Measurements from ENCODE around the gene HS2ST1.
A peak's percentile ranks its signal among the peaks of the same experiment; 100 is the strongest.
"Not testable (repeated sequence)": the region's sequence is repeated elsewhere in the genome, so short reads cannot be mapped to it uniquely, and the experiment has no call there.

HS2ST1 gene

DNA sequence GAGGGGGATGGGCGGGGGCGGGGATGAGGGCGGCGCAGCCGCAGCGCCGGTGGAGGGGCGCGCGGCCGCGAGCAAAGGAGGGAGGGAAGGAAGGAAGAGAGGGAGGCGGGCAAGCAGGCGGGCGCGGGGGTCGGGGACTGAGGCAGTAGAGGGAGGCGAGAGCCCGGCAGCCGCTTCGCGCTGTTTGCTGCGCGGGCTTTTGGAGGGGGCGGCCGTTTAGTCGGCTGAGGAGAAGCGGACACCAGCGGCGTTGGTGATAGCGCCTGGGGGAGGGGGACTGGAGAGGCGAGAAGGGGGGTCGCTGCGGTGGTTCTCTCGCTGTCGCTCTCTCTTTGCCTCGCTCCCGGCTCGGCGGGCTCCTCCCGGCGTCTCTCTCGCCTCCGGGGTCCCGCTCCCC, at the start of gene HS2ST1:
TSS of gene HS2ST1 (plus strand) at position 35 of the 397 bp plus-strand sequence.
- peak; percentile 20 for DNase-seq (ENCODE audit: low read depth)

DNA sequence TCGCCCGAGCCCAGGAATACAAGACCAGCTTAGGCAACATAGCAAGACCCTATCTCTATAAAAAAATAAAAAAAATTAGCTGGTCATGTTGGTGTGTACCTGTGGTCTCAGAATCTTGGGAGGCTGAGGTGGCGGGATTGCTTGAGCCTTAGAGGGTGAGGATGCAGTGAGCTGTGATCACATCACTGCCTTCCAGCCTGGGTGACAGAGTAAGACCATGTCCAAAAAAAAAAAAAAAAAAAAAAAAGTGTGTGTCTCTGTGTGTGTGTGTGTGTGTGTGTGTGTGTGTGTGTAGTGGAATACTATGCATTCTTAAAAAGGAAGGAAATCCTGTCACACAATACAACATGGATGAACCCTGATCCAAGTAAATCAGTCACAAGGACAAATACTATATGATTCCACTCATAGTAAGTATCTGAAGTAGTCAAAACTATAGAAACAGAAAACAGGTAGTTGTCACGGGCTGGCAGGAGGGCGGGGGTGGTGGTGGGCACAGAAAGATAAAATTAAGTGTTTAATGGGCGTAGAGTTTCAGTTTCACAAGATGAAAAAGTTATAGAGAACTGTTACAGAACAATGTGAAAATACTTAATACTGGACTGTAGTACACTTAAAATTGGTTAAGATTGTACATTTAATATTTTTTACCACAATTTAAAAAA, 48.3 kb upstream of the HS2ST1 start:
- no peak for DNase-seq (ENCODE audit: low read depth)

DNA sequence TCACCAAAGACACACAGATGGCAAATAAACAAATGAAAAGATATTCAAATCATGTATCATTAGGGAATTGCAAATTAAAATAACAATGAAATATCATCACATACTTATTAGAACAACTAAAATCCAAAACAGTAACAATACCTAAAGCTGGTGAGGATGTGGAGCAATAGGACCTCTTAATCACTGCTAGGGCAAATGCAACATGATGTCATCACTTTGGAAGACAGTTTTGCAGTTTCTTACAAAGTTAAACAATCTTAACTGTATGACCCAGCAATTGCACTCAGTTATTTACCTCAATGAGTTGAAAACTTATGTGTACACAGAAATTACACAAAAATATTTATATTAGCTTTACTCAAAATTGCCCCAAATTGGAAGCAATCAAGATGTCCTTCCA, 47.8 kb upstream of the HS2ST1 start:
- DNase-seq (ENCODE audit: low read depth), result no peak

DNA sequence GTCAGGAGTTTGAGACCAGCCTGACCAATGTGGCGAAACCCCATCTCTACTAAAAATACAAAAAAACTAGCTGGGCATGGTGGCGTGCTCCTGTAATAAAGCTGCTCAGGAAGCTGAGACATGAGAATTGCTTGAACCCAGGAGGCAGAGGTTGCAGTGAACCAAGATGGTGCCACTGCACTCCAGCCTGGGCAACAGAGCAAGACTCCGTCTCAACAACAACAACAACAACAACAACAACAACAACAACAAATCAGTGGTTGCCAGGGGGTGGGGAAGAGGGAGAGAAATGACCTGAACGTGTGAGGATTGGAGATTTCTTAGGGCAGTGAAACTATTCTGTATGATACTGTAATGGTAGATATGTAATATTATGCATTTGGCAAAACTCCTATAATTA, 47.2 kb upstream of the HS2ST1 start:
- not testable (repeated sequence) for DNase-seq (ENCODE audit: low read depth)

DNA sequence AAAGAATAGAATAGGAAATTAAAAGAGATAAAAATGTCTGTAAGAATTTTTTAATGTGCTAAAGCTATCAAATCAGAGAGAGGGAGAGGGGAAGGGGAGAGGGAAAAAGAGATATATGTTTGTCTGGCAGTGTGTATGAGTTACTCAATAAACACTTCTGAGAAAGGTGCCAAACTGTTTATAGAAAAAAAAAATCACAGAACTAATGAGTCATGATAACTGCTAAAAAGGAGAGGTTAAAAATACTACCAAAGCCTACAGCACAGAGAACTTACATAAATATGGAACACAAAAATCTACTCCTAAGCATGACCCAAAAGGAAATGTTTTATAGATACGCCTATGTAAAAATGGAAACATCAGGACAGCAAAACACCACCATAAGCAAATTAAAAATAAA, 46.0 kb upstream of the HS2ST1 start:
- no peak for DNase-seq (ENCODE audit: low read depth)

DNA sequence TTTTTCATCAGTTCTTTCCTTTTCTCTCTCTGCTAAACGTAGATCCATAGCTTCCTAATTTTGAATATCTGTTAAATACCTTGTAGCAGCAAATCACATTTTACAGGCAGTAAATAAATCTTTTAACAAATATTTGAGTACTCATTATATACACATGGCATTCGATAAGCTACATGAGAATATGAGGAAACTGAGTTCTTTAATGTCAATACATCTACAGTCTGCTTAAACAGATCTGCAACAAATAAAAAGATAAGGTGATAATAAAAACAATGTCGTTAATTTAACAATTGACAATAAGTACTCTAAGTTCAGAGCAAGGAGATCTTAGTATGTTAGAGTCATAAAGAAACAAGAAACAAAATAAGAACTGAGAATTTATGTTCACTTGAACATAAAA, 43.4 kb upstream of the HS2ST1 start:
- no peak for DNase-seq (ENCODE audit: low read depth)

DNA sequence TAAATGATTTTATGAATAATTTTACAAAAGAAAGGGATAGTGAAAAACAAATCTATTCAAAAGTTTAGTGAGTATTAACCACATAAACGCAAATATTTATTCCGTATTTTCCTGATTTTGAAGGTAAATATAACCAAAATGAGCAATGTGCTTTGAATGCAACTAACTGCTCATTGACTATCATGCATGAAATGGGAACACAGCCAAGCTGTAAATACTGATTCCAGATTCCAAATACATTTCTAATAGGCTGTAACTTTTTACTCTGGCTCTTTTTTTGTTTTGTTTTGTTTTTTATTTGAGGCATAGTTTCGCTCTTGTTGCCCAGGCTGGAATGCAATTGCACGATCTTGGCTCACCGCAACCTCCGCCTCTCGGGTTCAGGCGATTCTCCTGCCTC, 42.3 kb upstream of the HS2ST1 start:
- DNase-seq (ENCODE audit: low read depth), result no peak

DNA sequence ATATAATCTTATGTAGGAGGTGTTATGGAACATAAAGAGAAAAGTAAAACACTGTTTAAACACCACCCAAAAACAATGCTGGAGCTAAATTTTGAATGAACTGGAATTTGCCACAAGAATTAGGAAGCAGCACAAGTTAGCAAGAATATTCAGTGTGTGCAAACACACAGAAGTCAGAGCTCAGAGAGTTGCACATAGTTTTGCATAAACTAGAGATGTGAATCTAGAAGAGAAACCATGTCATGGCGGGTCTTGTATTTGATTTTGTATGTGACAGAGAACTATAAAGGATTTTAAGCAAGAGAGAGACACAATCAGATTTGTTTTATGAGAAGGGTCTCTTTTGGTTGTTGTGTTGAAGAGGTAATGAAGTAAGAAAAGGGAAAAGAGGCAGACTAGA, 38.7 kb upstream of the HS2ST1 start:
- DNase-seq (ENCODE audit: low read depth), result no peak

DNA sequence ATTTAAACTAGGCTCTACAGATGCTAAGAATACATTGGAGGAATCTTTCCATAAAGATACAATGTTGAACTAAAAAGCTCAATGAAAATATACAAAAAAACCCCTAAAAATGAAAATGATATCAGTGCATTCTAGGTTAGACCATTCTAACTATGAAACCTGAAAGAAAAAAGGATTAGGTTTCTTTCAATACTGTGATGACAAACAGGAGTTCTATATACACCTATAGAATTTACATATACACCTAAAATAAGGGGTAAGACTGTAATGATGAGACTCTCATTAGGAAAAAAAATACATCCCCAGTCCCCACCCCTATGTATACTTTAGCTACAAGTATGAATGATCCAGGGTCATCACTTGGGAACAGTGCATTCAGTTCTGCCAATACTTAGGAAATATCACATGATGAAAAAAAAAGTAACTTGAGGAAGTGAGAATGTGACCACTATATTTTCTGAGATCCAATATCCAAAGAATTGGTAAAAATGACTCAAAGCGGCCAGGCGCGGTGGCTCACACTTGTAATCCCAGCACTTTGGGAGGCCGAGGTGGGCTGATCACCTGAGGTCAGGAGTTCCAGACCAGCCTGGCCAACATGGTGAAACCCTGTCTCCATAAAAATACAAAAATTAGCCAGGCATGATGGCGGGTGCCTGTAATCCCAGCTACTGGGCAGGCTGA, 26.8 kb upstream of the HS2ST1 start:
- DNase-seq (ENCODE audit: low read depth), result no peak

DNA sequence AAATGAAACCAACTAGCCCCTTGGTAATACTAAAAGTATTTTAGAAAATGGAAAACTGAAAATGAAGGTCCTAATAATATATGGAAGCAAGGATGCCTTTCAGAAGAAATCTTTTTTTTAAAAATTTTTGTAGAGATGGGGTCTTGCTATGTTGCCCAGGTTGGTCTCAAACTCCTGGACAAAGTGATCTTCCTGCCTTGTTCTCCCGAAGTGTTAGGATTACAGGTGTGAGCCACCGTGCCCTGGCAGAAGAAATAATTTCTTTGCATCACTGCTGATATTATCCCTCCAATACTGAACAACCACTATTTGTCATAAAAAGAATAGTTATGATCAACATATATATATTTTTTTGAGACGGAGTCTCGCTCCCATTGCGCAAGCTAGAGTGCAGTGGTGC, 26.1 kb upstream of the HS2ST1 start:
- no peak for DNase-seq (ENCODE audit: low read depth)

DNA sequence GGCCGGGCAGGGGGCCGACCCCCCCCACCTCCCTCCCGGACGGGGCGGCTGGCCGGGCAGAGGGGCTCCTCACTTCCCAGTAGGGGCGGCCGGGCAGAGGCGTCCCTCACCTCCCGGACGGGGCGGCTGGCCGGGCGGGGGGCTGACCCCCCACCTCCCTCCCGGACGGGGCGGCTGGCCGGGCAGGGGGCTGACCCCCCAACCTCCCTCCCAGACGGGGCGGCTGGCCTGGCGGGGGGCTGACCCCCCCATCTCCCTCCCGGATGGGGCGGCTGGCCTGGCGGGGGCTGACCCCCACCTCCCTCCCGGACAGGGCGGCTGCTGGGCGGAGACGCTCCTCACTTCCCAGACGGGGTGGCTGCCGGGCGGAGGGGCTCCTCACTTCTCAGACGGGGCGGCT, 15.0 kb upstream of the HS2ST1 start:
- DNase-seq (ENCODE audit: low read depth), result not testable (repeated sequence)

DNA sequence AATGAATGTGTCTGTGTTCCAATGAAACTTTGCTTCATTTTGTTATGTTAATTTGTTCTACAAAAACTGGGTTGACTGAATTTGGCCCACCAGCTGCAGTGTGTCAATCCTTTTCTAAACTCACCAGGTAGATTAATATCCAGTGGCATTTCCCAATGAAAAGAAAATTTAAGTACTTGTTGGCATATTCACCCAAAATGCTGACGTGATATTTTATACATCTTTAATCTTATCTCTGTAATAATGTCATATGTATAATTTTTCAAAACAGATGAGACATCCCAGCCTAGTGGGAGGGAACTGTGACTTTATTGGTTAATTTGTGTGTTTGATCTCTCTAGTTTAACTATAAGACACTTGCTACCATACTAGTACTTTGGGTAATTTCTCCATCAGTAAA, 8.6 kb upstream of the HS2ST1 start:
- no peak for DNase-seq (ENCODE audit: low read depth)

DNA sequence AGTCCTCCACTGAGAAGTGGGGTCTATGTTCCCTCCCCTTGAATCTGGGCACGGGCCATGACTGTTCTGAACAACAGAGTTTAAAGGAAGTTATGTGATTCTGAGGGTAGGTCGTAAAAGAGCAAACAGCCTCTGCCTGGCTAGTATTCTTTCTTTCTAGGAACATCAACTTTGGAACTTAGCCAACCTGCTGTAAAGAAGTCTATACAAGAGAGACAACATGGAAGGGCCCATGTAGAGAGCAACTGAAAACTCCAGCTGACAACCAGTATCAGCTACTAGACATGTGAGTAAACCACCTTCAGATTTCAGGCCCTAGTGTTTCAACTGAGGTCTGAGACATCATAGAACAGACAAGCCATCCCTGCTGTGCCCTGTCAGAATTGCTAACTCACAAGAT, 8.0 kb upstream of the HS2ST1 start:
- no peak for DNase-seq (ENCODE audit: low read depth)

DNA sequence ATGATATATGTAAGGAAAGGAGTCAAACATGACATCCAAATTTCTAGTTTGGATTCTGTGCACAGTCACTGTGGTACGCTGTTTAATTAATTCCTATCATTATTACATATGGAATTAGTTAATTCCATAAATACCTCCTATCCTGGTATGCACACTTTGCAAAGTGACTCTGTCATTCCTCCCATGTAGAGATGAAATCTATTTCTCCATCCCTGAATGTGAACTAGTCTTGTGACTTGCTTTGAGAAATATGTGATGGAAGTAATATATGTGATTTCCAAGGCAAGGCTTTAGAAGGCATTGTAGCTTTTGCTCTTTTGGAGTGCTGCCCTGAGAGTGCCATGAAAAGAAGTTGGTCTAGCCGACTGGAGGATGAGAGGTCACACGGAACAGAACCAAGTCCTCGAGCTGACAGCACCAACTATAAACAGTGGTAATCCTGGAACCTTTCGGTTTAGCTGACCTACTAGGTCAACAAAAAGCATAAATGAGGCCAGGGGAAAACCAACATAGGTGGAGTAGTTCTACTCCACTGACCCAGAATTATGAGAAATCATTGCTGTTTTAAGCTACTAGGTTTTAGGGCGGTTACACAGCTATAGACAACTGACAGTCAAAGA, 2.0 kb upstream of the HS2ST1 start:
- DNase-seq (ENCODE audit: low read depth), result no peak

DNA sequence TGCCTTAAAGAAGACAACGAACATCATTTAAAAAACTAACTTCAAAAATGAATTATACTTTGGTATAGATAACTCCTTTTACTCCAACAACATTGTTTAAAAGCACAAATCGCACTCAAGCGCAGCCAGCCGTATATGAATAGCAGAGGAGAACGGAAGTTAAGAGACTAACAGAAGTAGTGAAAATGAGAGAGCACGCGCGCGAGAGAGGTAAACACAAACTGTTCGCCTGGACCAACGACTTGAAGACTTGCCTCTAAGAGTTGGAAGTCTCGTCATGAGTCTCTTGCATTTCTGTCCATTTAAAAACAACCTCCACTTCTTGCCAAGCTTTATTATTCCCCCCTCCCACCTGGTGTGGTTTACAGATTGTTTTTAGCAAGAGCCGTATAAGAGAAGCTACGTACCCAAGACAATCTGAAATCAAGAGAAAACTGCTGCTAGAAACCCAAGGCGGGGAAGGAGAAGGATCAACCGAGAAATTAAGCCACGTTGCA, 988 bp upstream of the HS2ST1 start:
- DNase-seq (ENCODE audit: low read depth), result peak; percentile 12

DNA sequence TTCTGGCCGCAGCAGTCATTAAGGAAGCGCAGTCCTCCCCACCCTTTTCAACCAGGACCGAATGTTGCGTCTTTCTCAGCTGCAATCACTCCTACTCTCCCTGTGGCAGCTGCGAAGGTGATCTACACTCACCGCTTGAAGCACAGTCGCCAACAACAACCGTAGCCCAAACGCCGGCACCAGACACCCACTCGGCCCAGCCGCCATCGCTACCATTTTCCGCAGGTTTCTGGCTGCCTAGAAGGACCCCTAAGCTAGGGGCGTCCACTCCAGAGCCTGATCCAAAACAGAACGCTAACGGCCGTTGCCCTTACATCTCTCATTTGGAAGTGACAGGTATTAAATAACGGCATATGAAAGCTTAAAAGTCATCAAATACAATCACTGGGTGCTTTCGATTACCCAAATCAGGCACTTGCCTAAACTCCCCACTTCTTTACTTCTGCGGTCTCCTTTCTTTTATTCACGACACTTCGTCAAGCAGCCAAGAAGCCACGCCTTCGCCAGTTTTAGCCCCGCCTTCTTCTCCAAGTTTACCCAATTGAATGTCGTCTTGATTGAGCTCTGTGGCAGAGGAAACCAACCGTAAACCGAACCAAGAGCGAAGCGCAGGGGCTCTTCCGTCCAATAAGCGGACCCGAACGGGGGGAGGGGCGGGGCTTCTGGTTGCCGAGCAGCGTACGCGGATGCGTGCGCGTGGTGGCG, 387 bp upstream of the HS2ST1 start, which contains the start of gene SELENOF:
TSS of gene SELENOF (minus strand) at position 231 of the 705 bp plus-strand sequence. CDS start at position 216, 15 bp downstream.
- DNase-seq (ENCODE audit: low read depth), result peak; percentile 100

DNA sequence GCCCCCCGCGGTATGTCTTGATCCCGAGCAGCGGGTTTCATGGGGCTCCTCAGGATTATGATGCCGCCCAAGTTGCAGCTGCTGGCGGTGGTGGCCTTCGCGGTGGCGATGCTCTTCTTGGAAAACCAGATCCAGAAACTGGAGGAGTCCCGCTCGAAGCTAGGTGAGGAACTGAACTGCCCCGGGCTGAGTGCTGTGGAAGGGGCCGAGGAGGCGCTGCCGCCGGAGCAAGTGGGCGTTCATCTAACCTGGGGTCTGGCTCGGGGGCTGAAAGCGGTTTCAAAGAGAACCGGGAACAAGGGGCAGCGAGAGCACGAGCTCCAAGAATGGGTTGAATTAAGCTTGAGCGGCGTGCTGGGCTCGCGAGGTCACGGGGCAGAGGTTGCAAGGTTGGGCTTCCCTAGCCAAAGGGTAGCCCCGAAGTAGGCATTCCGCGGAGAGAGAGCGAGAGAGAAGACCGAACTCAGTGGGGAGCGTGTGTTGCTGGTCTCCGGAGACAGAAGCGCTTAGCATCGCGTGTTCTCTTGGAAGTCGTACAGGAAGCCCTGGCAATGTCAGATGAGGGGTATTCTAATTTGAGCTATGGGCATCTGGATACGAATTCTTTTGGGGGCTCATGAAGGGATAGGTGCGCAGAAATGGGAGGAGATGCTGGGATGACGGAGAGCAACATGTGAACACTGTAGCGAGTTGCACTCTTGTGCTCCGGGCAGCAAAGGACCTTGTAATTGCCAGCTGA, 732 bp downstream of the HS2ST1 start:
- DNase-seq (ENCODE audit: low read depth), result peak; percentile 51

DNA sequence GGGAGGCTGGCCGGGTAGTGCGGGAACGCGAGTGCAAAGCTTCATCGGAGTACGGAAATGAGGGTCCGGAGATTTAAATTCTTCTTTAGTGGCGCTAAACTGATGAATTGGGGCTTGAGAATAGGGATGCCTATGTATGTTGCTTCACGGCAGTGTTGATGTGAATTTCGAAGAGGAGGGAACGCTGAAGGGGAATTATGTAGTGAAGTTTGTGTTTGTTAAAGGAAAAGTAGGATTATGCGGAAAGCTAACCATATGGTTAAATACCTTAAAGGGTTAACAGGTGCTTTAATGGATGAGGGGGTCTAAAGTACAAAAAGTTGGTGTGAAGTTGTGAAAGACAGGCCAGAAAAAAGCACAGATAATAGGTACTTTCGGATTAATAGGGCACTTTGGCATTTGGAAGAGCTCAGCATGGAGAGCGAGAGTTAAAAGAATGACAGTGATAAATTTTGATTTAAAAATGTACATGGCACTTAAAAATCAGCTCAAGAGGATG, 1.4 kb downstream of the HS2ST1 start:
- no peak for DNase-seq (ENCODE audit: low read depth)

DNA sequence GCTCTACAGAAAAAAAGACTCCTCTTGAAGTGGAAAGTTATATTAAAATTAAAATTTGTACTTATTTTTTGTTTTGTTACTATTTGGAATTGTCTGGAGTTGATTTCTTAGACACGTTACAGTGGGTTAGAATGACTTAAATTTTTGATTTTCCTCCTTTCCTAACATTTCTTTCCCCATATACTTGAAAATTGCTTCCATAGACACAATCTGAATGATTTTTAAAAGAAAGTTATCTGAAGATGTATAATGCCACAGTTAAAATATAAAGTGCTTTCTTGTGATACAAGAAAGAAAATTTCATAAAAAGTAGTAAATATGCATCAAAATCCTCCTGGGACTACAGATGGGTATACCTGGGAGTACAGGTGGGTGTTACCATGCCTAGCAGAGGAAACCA, 2.3 kb downstream of the HS2ST1 start:
- no peak for DNase-seq (ENCODE audit: low read depth)

DNA sequence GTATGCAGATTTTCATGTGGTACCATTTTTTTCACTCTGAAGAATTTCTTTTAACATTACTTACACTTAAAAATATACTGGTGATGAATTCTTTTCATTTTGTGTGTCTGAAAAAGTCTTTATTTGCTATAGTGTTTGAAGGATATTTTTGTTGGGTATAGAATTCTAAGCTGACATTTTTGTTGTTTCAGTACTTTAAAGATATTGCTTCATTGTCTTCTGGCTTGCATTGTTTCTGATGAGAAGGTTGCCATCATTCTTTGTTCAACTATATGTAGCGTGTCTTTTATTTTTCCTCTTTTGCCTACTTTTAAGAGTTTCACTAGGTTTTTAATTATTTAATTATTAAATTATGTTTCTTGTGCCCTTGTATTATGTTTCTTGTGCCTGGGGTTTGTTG, 8.0 kb downstream of the HS2ST1 start:
- DNase-seq (ENCODE audit: low read depth), result no peak

DNA sequence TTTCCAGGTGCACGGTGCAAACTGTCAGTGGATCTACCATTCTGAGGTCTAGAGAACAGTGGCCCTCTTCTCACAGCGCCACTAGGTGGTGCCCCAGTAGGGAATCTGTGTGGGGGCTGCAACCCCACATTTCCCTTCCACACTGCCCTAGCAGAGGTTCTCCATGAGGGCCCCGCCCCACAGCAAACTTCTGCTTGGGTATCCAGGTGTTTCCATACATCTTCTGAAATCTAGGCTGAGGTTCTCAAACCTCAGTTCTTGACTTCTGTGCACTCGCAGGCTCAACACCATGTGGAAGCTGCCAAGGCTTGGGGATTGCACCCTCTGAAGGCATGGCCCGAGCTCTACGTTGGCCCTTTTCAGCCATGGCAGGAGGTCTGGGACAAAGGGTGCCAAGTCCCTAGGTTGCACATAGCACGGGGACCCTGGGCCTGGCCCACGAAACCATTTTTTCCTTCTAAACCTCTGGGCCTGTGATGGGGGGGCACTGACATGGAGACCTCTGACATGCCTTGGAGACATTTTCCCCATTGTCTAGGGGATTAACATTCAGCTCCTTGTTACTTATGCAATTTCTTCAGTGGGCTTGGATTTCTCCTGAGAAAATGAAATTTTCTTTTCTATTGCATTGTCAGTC, 10.0 kb downstream of the HS2ST1 start:
- DNase-seq (ENCODE audit: low read depth), result no peak
